ENCODE results near the gene ABTB2. TPM values are rescaled to one million over a fixed set of nuclear protein-coding genes. Genes with fewer than 3 reads are reported as not detected.
A peak's percentile ranks its signal among the peaks of the same experiment; 100 is the strongest.

The ABTB2 gene
- total and polyA plus RNA-seq, 9 of the 15 experiments (the other 6 are each of a cell fraction or from before 2014, with no cell fraction given), result 0.03 to 0.18 (median 0.12) TPM; not detected in 2

- no peak overlapping the region for H3K27ac ChIP-seq (ENCODE audit: extremely low read depth, low read depth, low read length)
- no peak overlapping the region for H3K4me3 ChIP-seq
- no peak overlapping the region for H2AFZ ChIP-seq (ENCODE audit: low read depth, low read length)
- H3K36me3 ChIP-seq (ENCODE audit: control insufficient read depth, insufficient read depth, low read length), result no peaks in the 10 kb centered on the region
- intact Hi-C loops (cut with micrococcal nuclease), result no loop called here
- FAIRE-seq, result no peak
- no peak for ATAC-seq
- H3K79me2 ChIP-seq (ENCODE audit: control insufficient read depth, insufficient read depth, low read length), result no peaks in the 10 kb centered on the region
- ChIA-PET CTCF (ENCODE audit: low intra/inter-chr PET ratio) (no interaction called here), POLR2A (interaction anchor here (0.8 kb wide), 1 partner anchor 225 kb away, joined by 3 read pairs; no protein-coding TSS in a partner anchor)
- no peaks in the 10 kb centered on the region for H3K9me3 ChIP-seq (replicated peaks; ENCODE audit: control insufficient read depth, insufficient read depth, low read depth, low read length)
- H3K27me3 ChIP-seq (ENCODE audit: control insufficient read depth in 2 of 2, insufficient read depth in 2 of 2, low read length in 2 of 2), result peaks cover 28 to 62% of the 10 kb centered on the region in 2 experiments; a peak in 4 of 5 replicates
- H3K9ac ChIP-seq (ENCODE audit: insufficient read depth in 1 of 2, low read depth in 2 of 2, low read length in 2 of 2), result no peak overlapping the region
- BruUV-seq (replicated peaks), result no TSS peak
- H4K20me1 ChIP-seq (replicated peaks; ENCODE audit: control insufficient read depth, insufficient read depth, low read length), result 0 out of 2 replicates have a peak, but pooled peaks cover 7% of the 10 kb centered on the region
- peaks cover 0 to 4% of the 10 kb centered on the region in 2 experiments; a peak in 2 of 5 replicates for H3K4me1 ChIP-seq (replicated peaks in 1 of 2; ENCODE audit: control insufficient read depth in 2 of 2, insufficient read depth in 2 of 2, low read length in 2 of 2)
- H3K9me1 ChIP-seq (ENCODE audit: control insufficient read depth, insufficient read depth, low read length), result peaks cover 4% of the 10 kb centered on the region
- 6% methylated on average over 11 of the region's 11 CpGs for WGBS (ENCODE audit: insufficient coverage, low coverage, missing lambda C conversion rate)
- in situ Hi-C loops (cut with MboI), result no loop called here
- H3K4me2 ChIP-seq (ENCODE audit: insufficient read depth, low read length), result no peak overlapping the region
- no peak for DNase-seq (ENCODE audit: extremely low read depth in 1 of 4, low spot score in 3 of 4)
- peak; percentile 53 for TF ChIP-seq CEBPB (tag; IDR thresholded peaks at IDR 0.05)
- no peak for TF ChIP-seq CEBPG (CRISPR knock-in tag; IDR thresholded peaks at IDR 0.05)
- peak; percentile 17 to 22; a peak in 1 of 4 replicates for TF ChIP-seq CEBPG (tag; conservative IDR thresholded peaks at IDR 0.05 in 1 of 2, IDR thresholded peaks at IDR 0.05 in 1 of 2)
- TF ChIP-seq RBM25 (IDR thresholded peaks at IDR 0.05; ENCODE audit: low read depth, low read length, severe bottlenecking), result peak; percentile 13
- no peak for TF ChIP-seq MBD2 (IDR thresholded peaks at IDR 0.05; ENCODE audit: borderline replicate concordance, low read depth)
Measured at GRCh38 chr11:34264303-34265110, 93.3 kb downstream of the ABTB2 start.

Measured in K562 (cell line).